HG02623 (cell line): ENCODE measurements around the gene MYH14.

Source experiments
- ATAC-seq: cut with Tn5 transposase; IDR thresholded peaks from one replicate; pipeline ENCODE4 v1.9.1; 2021; ENCODE audit warnings: moderate library complexity; ENCODE audit not compliant: unreplicated experiment

MYH14 gene

DNA sequence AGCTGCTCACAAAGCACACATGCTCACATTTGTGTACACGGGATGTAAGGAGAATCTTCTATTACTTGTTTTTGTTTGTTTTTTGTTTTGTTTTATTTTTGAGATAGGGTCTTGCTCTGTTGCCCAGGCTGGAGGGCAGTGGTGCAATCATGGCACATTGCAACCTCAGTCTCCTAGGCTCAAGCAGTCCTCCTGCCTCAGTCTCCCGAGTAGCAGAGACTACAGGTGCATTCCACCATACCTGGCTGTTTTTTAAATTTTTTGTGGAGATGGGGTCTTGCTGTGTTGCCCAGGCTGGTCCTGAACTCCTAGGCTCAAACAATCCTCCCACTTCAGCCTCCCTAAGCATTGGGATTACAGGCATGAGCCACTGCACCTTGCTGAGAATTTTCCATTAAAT, 83.9 kb downstream of the MYH14 start:
- no peak for ATAC-seq

GRCh38 chr19:50288954-50289353, 85.5 kb downstream of the MYH14 start:
- ATAC-seq = no peak

DNA sequence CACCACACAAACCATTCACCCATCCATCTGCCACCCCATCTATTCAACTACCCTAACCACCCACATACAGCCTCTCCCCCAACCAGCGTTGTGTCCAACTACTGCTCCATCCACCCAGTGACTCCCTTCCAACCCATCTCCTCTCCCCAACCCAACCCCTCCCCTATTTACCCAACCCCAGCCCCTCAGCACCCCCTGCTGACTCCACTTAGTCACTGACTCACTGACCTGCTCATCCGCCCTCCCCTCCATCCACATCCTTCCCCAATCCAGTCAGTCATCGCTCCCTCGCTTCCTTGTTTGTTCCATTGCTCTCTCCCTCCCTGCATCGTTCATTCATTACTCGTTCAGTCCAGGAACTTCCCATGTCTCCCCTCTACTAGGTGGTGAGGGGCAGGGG, 86.6 kb downstream of the MYH14 start:
- ATAC-seq = no peak

DNA sequence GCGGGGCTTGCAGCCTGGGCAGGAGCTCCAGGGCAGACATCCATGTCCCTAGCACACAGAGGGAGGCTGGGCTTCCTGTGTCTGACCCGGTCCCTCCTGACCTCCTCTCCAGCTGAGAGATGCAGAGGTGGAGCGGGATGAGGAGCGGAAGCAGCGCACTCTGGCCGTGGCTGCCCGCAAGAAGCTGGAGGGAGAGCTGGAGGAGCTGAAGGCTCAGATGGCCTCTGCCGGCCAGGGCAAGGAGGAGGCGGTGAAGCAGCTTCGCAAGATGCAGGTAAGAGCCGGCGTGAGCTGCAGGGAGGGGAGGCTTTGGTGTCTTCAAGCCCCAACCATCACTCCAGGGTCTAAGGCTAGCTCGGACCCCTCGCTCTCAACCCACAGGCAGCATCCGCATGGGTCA, 87.4 kb downstream of the MYH14 start:
- no peak for ATAC-seq

GRCh38 chr19:50292216-50292827, 88.9 kb downstream of the MYH14 start:
- no peak for ATAC-seq

GRCh38 chr19:50293263-50294004, 90.0 kb downstream of the MYH14 start:
- ATAC-seq = no peak

- ATAC-seq = no peak
Observed at GRCh38 chr19:50300051-50300450, 96.6 kb downstream of the MYH14 start.

- no peak for ATAC-seq
Observed at GRCh38 chr19:50300814-50301606, 97.6 kb downstream of the MYH14 start.

- ATAC-seq = no peak
Observed at GRCh38 chr19:50301607-50301971, 98.2 kb downstream of the MYH14 start.

- no peak for ATAC-seq
Observed at GRCh38 chr19:50303558-50303957, 100.1 kb downstream of the MYH14 start.

GRCh38 chr19:50308991-50309390, 105.6 kb downstream of the MYH14 start:
- ATAC-seq = no peak

- ATAC-seq = no peak
Observed at GRCh38 chr19:50309396-50310125, 106.1 kb downstream of the MYH14 start.

DNA sequence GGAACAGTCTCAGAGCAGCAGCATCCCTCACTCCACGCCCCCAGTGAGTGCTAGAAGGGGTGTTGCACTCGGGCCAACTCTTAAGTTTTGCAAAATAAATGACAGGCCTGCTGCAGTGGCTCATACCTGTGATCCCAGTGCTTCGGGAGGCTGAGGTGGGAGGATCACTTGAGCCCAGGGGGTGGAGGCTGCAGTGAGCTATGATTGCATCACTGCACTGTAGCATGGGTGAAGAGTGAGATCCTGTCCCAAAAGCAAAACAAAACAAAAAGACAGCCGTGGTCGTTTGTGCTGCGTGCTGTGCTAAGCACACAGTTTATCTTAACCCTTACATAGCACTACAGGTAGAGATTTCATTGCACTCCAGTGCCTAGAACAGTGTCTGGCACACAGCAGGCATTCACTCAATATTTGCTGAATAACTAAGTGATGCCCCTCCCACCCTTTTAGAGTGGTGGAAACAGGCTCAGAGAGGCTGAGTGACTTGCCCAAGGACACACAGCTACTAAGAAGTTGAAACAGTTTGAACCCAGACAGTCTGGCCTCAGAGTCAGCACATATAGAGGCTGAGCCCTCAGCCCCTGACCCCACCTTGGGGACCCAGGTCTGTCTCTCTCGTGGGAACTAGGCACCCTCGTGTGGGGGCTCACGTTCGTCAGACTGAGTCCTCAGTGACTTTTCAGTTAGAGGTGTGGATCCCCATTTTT, 107.5 kb downstream of the MYH14 start:
- no peak for ATAC-seq

DNA sequence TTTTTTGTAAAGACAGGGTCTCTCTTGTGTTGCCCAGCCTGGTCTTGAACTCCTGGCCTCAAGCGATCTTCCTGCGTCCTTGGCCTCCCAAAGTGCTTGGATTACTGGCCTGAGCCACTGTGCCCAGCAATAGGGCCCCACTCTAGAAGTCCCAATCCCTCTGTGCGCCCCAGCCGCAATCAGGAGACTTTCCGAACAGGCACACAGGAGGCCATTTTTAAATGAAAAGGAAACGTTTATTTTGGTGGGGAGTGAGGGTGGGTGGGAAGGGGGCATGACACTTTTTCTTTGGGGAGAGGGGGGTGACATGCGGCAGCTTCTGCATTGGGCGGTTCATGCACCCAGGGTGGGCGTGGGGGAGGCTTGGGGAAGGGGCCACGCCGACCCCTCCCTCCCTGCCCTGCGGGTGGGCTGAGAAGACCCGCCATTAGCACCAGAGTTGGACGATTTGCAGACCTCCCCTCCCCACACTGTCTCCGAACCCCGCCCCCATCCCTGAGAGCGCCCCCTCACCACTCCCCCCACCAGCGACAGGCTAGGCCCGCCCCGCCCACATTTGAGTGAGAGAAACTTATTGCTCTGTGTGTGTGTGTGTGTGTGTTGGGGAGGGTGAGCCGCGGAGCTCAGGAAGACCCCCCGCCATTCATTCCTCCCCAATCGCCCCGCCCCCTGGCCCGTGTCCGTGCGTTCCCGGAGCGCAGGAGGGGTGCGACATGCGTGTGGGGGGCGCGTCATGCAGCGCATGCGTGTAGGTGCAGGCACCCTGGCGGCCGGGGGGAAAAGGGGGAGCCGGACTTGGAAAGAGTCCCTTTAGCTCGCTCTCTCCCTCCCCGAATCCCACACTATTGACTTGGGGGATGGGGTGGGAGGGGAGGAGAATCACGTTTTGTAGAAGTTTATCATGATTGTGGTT, 108.6 kb downstream of the MYH14 start:
- no peak for ATAC-seq

DNA sequence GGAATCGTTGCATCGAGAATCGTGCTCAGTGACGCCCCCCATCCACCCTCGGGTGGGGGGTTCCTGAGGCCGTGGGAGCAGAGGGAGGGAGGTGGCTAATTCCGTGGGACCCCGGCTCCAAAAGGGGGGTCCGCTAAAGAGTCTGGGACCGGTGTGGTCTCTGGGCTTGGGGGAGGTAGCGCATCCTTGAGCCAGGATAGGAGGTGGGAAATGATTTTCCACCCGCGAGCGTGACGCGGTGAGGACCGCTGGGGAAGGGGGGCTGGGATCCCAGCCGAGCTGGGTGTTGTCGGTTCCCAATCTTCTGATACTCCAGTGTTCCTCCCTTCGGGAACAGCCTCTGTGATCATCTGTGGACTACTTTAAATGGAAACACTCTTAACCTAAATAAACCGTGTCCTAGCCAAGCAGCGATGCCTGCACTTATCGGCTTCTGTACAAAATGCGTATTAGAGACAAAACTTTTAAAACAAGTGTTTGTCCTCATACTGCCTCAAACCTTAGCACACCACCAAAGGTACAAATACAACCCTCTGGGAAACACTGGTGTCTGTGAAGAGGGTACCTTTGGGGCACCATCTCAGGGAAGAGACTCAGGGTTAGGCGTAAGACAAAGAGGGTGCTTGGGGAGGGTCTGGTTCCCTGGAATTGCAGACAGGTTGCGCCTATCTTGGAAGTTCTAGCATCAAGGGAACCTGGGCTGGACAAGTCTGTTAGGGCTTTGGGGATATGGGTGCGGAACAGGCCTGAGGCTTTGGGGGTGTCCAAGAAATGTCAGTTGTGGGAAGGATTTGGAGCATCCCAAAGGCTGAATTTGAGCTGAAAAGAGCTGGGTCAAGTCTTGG, 109.8 kb downstream of the MYH14 start:
- ATAC-seq = no peak

DNA sequence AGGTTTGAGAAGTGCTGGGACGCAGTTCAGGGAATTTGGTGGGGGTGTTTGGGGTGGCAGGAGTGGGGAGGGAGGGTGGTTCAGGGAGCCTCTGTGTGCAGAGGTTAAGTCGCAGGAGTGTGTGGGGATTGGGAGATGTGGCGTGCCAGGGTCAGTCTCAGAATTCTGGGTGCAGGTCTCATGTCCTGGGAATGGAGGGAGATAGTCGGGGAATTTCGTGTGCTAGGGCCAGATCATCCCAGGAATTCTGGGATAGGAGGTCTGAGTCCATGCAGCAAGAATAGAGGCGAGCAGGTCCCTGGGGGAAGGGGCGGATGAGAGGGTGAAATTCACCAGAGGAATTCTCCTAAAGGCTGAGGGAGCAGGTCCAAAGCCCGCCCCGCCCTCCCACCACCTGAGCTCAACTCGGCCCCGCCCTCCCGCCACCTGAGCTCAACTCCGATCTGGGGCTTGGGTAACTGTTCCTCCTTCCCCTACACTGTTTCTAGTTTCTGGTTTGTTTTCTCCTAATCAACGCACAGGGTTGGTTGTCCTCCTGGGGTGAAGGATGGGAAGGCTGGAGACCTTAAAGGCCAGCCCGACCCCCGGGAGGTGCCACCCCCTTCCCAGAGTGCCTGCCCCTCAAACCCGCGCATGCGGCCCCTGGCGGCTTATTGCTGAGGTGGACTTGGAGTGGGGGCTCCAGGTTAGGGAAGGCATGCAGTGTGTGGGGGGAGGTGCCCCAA, 110.6 kb downstream of the MYH14 start:
- no peak for ATAC-seq

DNA sequence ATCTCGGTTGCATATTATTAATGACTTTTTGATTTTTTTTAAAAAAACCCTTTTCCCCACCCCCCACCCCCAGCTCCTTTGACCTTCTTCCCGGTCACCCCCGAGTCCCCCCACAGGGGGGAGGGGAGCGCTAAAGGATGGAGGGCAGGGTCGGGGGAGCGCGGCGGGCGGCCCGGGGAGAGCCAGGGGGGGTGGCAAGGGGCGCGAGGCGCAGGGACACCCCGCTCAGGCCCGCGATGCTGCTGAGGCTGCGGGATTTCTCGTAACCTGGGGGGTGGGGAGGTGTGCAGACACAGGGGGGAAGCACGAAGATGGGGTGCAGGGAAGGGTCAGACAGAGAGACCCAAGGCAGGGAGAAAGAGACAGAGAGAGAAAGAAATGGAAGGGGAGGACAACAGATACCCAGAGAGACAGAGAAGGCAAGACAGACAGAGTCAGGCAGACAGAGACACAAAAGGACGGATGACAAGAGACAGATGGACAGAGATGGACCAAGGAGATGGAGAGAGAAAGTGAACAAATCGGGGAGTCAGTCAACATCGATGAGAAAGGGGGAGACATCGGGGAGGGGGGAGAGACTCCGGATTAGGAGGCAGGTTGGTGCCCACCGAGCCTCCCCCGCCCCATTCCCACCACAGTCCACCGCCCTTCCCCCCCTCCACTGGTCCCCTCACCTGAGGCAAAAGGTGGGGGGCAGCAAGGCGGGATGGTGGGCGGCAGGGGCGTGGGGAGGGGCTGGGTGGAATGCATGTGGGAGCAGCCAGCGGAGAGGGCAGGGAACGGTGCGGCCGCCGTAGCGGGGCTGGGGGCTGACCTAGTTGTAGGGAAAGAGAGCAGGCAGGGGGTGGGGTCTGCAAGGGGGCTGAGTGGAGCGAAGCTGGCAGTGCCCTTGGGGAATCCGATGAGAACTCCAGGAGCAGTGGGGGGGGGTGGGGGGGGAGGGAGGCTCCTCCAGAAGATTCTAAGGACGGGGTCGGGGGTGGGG, 111.6 kb downstream of the MYH14 start:
- ATAC-seq = no peak
